Esophagus squamous epithelium (tissue), 4 donors: Measurements from ENCODE around the gene ZMPSTE24.

Source experiments
- CTCF ChIP-seq, 6 experiments: fragments of 450-650 bp in 4 of 6; fragments of 200-600 bp in 2 of 6; sonication (generic) in 2 of 6; IDR thresholded peaks; one replicate each; pipeline ENCODE4 v1.5.1; 2016 to 2019; ENCODE audit warnings: antibody characterized with exemption in 6 of 6, mild to moderate bottlenecking in 4 of 6, moderate library complexity in 4 of 6
- POLR2A ChIP-seq, 4 donors: fragments of 450-650 bp; IDR thresholded peaks; one replicate each; pipeline ENCODE4 v1.6.1; 2017; ENCODE audit warnings: antibody characterized with exemption in 4 of 4, mild to moderate bottlenecking in 4 of 4, moderate library complexity in 3 of 4

DNA sequence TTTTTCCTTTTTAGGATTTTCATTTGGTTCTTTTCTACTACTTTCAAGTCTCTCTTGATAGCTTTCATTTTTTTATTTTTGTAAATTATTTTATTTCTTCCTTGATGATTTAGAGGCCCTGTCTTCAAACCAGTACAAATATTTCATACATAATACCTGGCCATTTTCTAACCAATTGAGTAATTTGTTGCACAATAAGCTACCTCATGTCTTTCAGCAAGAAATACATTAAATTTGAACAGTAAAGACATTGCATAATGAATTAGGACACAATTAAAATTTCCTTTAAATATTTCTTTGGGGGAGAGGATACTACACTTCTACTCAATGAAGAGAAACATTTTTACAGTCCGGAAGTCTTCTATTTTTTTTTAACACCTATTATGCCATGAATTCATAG lies 74.7 kb downstream of the ZMPSTE24 start:
- TF ChIP-seq CTCF (IDR thresholded peaks at IDR 0.05) (no peak), POLR2A (IDR thresholded peaks at IDR 0.05) (no peak)
